Lower leg skin (tissue), 3 donors: ENCODE data around the gene EIF4H.

Experiments
- POLR2A ChIP-seq, 2 donors: fragments of 450-650 bp; IDR thresholded peaks; one replicate each; pipeline ENCODE4 v1.6.1; 2016 to 2017; ENCODE audit warnings: antibody characterized with exemption in 2 of 2, mild to moderate bottlenecking in 1 of 2, moderate library complexity in 1 of 2
- TF ChIP-seq, protein P1 (sequence below), 3 donors: fragments of 450-650 bp; IDR thresholded peaks; one replicate each; pipeline ENCODE4 v1.5.1; 2016; ENCODE audit warnings: antibody characterized with exemption in 3 of 3, mild to moderate bottlenecking in 3 of 3, moderate library complexity in 2 of 3

DNA sequence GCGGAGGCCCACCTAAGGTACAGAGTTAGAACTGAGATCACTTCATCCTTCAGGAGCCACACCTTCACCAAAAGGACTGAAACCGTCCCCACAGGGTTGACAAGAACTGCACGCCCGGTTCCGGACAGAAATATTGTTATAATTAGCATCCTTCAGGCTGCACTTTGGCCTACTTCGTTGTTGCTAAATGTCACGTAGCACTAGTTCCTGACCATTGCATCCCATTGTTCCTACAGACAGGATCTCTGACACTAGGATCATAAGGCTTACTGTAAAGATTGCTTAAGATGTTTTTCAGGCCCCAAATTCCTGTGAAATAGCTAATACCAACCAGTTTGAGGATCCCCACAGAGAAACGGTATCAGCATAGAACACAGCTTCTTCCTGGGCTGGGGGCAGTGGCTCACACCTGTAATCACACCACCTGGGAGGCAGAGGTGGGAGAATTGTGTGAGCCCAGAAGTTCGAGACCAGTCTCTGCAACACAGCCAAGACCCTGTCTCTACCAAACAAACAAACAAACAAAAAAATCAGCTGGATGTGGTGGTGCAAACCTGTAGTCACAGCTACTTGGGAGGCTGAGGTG, 18.3 kb upstream of the EIF4H start:
- TF ChIP-seq, protein P1, sequence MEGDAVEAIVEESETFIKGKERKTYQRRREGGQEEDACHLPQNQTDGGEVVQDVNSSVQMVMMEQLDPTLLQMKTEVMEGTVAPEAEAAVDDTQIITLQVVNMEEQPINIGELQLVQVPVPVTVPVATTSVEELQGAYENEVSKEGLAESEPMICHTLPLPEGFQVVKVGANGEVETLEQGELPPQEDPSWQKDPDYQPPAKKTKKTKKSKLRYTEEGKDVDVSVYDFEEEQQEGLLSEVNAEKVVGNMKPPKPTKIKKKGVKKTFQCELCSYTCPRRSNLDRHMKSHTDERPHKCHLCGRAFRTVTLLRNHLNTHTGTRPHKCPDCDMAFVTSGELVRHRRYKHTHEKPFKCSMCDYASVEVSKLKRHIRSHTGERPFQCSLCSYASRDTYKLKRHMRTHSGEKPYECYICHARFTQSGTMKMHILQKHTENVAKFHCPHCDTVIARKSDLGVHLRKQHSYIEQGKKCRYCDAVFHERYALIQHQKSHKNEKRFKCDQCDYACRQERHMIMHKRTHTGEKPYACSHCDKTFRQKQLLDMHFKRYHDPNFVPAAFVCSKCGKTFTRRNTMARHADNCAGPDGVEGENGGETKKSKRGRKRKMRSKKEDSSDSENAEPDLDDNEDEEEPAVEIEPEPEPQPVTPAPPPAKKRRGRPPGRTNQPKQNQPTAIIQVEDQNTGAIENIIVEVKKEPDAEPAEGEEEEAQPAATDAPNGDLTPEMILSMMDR (IDR thresholded peaks at IDR 0.05), result no peak
- TF ChIP-seq POLR2A (IDR thresholded peaks at IDR 0.05), result no peak
